HEK293 (cell line): ENCODE results near the gene CTRB1.
"Not testable (repeated sequence)": the region's sequence is repeated elsewhere in the genome, so short reads cannot be mapped to it uniquely, and the experiment has no call there.

Source experiments
- CTCF ChIA-PET: fragments of 350-600 bp; formaldehyde crosslinking; extraction: SDS; loops from one replicate; lab custom pipeline; 2021; ENCODE audit warnings: antibody characterized with exemption; lab: Yijun Ruan, JAX
- POLR2A ChIA-PET: fragments of 300-600 bp; formaldehyde crosslinking; extraction: SDS; loops from one replicate; lab custom pipeline; 2020; ENCODE audit warnings: antibody characterized with exemption, inconsistent platforms; lab: Yijun Ruan, JAX
- H3K27ac ChIP-seq: fragments of 200-500 bp; sonication (Bioruptor generic); 2 replicates; pipeline ENCODE4 v1.5.1; 2014; ENCODE audit warnings: low read depth, low read length, control low read depth, inconsistent platforms; ENCODE audit errors: extremely low read depth
- H3K36me3 ChIP-seq, 2 experiments: fragments of 200-500 bp in 1 of 2; sonication (Bioruptor generic) in 1 of 2; 1 replicate in 1 of 2; 2 replicates in 1 of 2; pipeline ENCODE4 v1.5.1; 2014 to 2017; ENCODE audit warnings: inconsistent platforms in 2 of 2, low read length in 2 of 2; ENCODE audit not compliant: control insufficient read depth in 2 of 2, insufficient read depth in 1 of 2
- H3K4me1 ChIP-seq: fragments of 200-500 bp; sonication (Bioruptor generic); 2 replicates; pipeline ENCODE4 v1.5.1; 2014; ENCODE audit warnings: mild to moderate bottlenecking, low read length, inconsistent platforms; ENCODE audit not compliant: control insufficient read depth, insufficient read depth
- H3K4me3 ChIP-seq: 2 replicates; pipeline ENCODE4 v1.5.1; 2011; ENCODE audit warnings: low read depth, mild to moderate bottlenecking, control low read depth, low read length, moderate library complexity
- H3K9me3 ChIP-seq: fragments of 200-500 bp; sonication (Bioruptor generic); 2 replicates; pipeline ENCODE4 v1.5.1; 2014; ENCODE audit warnings: low read depth, low read length, inconsistent platforms; ENCODE audit not compliant: control insufficient read depth, insufficient read depth
- EGR2 ChIP-seq: fragments of 450-650 bp; formaldehyde crosslinking; IDR thresholded peaks from 2 replicates; pipeline ENCODE4 v1.5.1; 2016; ENCODE audit warnings: low read depth, missing biosample characterization, missing genetic modification characterization
- GLI4 ChIP-seq: fragments of 450-650 bp; formaldehyde crosslinking; IDR thresholded peaks from 2 replicates; pipeline ENCODE4 v1.5.1; 2016; ENCODE audit warnings: missing biosample characterization, missing genetic modification characterization
- HOXD13 ChIP-seq: sonication (generic); formaldehyde crosslinking; IDR thresholded peaks from 2 replicates; pipeline ENCODE4 v1.8.0; 2022; ENCODE audit warnings: missing genetic modification reagents, borderline replicate concordance
- OVOL3 ChIP-seq: fragments of 450-650 bp; formaldehyde crosslinking; IDR thresholded peaks from 2 replicates; pipeline ENCODE4 v1.5.1; 2016; ENCODE audit warnings: missing biosample characterization, missing genetic modification characterization
- SP2 ChIP-seq: fragments of 450-650 bp; formaldehyde crosslinking; IDR thresholded peaks from 2 replicates; pipeline ENCODE4 v1.5.1; 2016; ENCODE audit warnings: missing biosample characterization, missing genetic modification characterization
- ZFHX2 ChIP-seq: fragments of 450-650 bp; formaldehyde crosslinking; conservative IDR thresholded peaks from 2 replicates; pipeline ENCODE4 v1.5.1; 2016; ENCODE audit warnings: missing biosample characterization, missing genetic modification characterization
- ZNF175 ChIP-seq: fragments of 450-650 bp; formaldehyde crosslinking; IDR thresholded peaks from 2 replicates; pipeline ENCODE4 v1.5.1; 2016; ENCODE audit warnings: missing biosample characterization, missing genetic modification characterization
- ZNF18 ChIP-seq: fragments of 450-650 bp; formaldehyde crosslinking; IDR thresholded peaks from 2 replicates; pipeline ENCODE4 v1.5.1; 2016; ENCODE audit warnings: missing biosample characterization, missing genetic modification characterization
- ZNF341 ChIP-seq: fragments of 450-650 bp; formaldehyde crosslinking; IDR thresholded peaks from 2 replicates; pipeline ENCODE4; 2016; ENCODE audit warnings: low read depth, missing biosample characterization, missing genetic modification characterization
- ZNF394 ChIP-seq: fragments of 450-650 bp; formaldehyde crosslinking; IDR thresholded peaks from 2 replicates; pipeline ENCODE4 v1.5.1; 2016; ENCODE audit warnings: missing biosample characterization, missing genetic modification characterization, mild to moderate bottlenecking, moderate library complexity, borderline replicate concordance
- ZNF692 ChIP-seq: fragments of 450-650 bp; formaldehyde crosslinking; IDR thresholded peaks from 2 replicates; pipeline ENCODE4 v1.5.1; 2016; ENCODE audit warnings: missing biosample characterization, missing genetic modification characterization
- ZNF830 ChIP-seq: fragments of 450-650 bp; IDR thresholded peaks from 2 replicates; pipeline ENCODE4 v1.5.0; 2018; ENCODE audit warnings: missing biosample characterization, missing genetic modification characterization, low read depth, mild to moderate bottlenecking, moderate library complexity
- TF ChIP-seq, protein P1 (sequence below): IDR thresholded peaks from 2 replicates; pipeline ENCODE4 v1.6.1; 2011; ENCODE audit warnings: mild to moderate bottlenecking, low read depth, low read length, borderline replicate concordance

Gene CTRB1

GRCh38 chr16:75204410-75204758 is 14.4 kb upstream of the CTRB1 start:
- ChIA-PET POLR2A (no interaction called here), CTCF (interaction anchor here (1.2 kb wide), 1 partner anchor 29 kb away, joined by 4 read pairs; no protein-coding TSS in a partner anchor)
- Histone ChIP-seq H3K36me3 (no peaks in the 10 kb centered on the region), H3K4me1 (no peaks in the 10 kb centered on the region), H3K9me3 (no peaks in the 10 kb centered on the region), H3K27ac (no peak overlapping the region), H3K4me3 (no peak overlapping the region)
- TF ChIP-seq SP2 (tag by site-specific recombination) (no peak), ZNF830 (tag by site-specific recombination) (no peak), ZNF18 (tag by site-specific recombination) (no peak), ZNF394 (tag by site-specific recombination) (no peak), ZNF341 (tag by site-specific recombination) (no peak), ZNF692 (tag by site-specific recombination) (no peak), HOXD13 (CRISPR knock-in tag) (no peak), OVOL3 (no peak), GLI4 (no peak), ZNF175 (tag by site-specific recombination) (no peak)
- TF ChIP-seq, protein P1, sequence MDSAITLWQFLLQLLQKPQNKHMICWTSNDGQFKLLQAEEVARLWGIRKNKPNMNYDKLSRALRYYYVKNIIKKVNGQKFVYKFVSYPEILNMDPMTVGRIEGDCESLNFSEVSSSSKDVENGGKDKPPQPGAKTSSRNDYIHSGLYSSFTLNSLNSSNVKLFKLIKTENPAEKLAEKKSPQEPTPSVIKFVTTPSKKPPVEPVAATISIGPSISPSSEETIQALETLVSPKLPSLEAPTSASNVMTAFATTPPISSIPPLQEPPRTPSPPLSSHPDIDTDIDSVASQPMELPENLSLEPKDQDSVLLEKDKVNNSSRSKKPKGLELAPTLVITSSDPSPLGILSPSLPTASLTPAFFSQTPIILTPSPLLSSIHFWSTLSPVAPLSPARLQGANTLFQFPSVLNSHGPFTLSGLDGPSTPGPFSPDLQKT: no peak

DNA sequence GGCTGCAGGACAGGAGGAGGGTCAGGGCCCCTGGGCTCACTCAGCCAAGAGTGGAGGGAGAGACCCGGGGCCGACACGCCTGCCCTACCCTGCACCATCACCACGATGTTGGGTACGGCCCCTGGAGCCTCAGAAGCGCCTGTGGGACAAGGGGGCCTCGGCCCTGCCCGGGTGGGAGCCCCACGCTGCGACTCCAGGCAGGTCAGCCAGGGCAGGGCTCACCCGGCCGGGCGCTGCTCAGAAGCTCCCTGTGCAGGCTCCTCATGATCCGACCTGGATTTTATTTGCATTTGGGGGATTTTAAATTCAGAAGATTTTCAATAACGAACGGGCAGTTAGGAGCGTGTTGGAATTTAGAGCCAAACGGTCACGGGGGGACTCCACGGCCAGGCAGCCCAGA is 13.9 kb upstream of the CTRB1 start:
- CTCF ChIA-PET, POLR2A ChIA-PET: not testable (repeated sequence)

DNA sequence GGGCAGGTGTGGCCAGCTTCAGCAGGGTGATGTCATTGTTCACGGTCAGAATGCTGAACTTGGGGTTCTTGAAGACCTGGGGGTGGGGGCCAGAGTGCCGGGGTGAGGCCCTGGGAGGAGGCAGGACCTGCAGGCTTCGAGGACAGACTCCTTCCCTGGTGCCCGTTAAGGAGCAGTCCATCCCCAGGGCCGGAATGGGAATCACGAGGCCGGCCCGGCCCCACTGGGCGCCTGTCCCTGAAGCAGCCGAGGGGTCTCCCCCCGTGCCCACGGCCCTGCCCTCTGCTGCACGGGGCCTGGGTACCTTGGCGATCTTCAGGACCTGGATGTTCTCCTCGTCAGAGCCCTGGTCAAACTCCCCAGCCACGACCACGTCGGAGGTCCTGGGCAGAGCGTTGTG is 13.3 kb upstream of the CTRB1 start:
- H3K27ac ChIP-seq, H3K4me3 ChIP-seq, H3K9me3 ChIP-seq, H3K4me1 ChIP-seq, CTCF ChIA-PET, POLR2A ChIA-PET, H3K36me3 ChIP-seq: not testable (repeated sequence)

More for the DNA sequence above, 13.9 kb upstream of the CTRB1 start:
- not testable (repeated sequence) for H3K36me3 ChIP-seq, H3K9me3 ChIP-seq, H3K4me1 ChIP-seq, H3K4me3 ChIP-seq, H3K27ac ChIP-seq

DNA sequence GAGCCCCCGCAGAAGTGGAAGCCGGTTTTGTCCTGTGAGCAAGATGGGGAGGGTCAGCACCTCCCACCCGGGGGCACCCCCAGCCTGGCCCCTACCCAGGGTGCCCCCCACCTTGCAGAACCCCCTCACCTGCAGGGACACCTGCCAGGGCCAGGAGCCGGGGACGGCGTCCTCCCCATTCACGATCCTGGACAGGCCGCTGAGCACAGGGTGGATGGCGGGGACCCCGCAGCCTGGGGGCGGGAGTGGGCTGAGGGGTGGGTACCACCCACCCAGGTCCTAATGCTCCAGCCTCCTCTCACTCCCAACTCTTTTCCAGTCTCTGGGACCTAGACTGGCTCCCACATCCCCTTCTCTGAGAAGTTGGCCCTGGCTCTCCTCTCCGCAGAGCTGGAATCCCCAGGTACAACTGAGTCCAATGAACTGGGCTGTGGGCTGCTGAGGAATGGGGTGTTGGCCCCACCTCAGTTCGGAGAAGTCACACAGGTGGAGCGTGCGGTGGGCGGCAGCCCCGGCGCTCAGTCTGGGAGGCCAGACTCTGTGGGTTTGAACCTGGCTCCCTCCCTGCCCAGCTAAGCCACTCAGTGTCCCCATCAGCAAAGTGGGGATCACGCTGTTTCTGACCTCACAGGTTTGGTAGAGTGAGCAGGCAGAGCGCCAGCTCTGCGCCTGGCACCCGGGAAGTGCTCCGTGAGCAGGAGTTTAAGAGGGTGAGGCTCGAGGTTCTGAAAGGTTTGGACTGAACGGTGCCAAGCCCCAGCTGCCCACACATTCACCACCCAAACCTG is 12.6 kb upstream of the CTRB1 start:
- CTCF ChIA-PET: interaction anchor here (0.8 kb wide), 1 partner anchor 18 kb away, joined by 3 read pairs; no protein-coding TSS in a partner anchor
- H3K9me3 ChIP-seq, H3K36me3 ChIP-seq, POLR2A ChIA-PET, H3K4me1 ChIP-seq, H3K27ac ChIP-seq, H3K4me3 ChIP-seq: not testable (repeated sequence)
- peak; percentile 43 for TF ChIP-seq ZFHX2 (tag by site-specific recombination)
- TF ChIP-seq EGR2: peak; percentile 42
